ENCODE data around the gene PLXNA3.
A peak's percentile ranks its signal among the peaks of the same experiment; 100 is the strongest.

Gene PLXNA3

DNA sequence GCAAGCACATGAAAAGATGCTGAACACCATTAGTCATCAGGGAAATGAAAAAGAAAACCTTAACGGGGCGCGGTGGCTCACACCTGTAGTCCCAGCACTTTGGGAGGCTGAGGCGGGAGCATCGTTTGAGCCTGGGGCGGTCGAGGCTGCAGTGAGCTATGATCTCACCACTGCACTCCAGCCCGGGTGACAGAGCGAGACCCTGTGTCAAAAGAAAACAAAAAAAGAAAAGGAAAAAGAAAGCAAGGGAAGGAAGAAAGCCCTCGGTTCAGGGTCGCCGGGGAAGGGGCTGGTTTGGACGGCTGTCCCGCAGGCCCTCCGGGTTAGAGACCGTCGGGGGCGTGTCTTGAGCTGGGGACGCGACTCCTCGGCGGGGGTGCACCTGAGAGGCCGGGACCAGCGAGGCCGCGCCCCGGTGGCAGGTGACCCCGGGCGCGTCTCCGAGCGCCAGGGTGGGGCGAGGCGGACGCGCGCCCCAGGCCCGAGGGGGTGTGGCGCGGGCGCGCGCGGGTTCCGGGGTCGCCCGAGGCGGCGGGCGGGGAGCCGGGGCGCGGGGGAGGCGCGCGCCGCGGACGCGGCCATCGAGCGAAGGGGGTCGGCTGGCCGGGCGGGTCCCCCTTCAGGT, 478 bp upstream of the PLXNA3 start:
- DNase-seq = peak in 12 of 56 donors; percentile 17 to 61 (median 36)

DNA sequence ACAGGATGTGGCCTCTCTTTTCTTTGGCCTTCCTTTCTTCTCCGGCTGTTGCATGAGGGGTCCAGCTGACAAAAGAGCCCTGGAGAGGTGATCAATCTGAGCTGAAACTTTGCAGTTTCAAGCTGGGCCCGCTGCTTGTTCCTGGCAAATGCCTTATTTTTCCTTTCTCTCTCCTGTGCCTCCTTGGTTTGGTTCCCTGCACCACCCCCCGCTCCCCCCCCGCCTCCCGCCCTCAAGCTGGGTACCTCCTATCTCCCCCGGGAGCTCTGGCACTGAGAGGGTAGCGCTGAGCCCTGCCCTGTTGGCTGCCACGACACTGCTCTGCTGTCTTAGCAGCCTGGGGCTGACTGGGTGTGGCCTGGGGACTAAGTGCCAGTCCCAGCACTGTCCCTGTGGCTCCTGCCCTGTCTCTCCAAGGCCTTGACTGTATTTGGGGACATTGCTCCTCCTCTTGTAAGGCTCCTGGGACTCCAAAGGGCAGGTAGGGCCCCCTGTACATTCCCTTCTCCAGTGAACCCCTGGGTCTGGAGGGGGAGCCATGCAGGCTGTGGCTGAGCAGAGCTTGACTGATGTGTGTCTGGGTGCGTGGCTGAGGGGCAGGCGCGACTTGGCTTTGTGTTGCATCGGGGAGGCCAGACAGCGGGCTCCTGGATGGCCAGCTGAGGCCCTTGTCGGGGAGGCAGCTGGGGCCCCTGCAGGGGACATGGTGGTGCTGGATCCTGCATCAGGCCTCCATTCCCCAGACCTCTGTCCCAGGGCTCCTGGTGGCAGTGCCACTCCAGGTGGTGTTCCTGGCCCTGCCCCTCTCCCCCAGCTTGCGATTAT, 1.1 kb downstream of the PLXNA3 start:
- DNase-seq = peak in 16 of 56 donors; percentile 4 to 34 (median 15)

DNA sequence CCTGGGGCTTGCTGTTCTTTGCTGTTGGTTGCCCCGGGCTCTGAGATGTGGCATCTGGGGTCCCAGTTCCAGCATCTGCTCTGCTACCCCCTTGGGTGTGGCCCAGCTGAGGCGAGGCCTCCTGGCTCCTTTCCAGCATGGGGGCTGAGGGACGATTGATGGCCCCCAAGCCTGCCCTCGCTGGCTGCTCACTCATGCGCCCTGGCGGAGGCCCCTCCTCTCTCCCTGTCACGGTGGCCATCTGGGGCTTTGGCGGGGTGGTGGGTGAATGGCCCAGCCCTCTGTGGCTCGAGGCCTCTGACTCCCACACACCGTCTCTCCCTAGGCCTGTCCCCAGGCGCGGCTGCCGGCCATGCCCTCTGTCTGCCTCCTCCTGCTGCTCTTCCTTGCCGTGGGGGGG, 1.8 kb downstream of the PLXNA3 start:
- DNase-seq = no peak

DNA sequence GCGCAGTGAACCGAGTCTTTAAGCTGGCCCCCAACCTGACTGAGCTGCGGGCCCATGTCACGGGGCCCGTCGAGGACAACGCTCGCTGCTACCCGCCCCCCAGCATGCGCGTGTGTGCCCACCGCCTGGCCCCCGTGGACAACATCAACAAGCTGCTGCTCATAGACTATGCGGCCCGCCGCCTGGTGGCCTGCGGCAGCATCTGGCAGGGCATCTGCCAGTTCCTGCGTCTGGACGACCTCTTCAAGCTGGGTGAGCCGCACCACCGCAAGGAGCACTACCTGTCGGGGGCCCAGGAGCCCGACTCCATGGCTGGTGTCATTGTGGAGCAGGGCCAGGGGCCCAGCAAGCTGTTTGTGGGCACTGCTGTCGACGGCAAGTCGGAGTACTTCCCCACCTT, 2.2 kb downstream of the PLXNA3 start:
- DNase-seq = peak in 6 of 56 donors; percentile 6 to 23 (median 9)

DNA sequence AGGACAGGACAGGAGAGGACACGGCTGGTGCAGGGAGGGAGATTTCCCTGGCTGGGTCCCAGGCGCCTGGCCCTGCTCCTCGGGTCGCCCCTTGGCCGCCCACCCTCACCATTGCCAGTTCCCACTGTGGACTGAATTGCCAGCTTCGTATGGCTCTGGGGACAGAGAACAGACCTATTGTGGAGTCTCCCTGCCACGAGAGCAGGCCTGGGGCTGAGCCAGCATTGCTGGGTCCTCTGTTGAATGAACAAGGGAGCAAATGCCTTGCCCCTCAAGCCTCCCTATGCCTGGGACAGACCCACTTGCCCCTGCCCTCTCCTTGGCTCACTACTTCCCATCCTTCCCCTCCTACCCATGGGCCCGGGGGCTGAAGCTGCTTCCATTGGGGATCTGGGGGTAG, 4.3 kb downstream of the PLXNA3 start:
- DNase-seq = peak in 23 of 56 donors; percentile 2 to 60 (median 25)

DNA sequence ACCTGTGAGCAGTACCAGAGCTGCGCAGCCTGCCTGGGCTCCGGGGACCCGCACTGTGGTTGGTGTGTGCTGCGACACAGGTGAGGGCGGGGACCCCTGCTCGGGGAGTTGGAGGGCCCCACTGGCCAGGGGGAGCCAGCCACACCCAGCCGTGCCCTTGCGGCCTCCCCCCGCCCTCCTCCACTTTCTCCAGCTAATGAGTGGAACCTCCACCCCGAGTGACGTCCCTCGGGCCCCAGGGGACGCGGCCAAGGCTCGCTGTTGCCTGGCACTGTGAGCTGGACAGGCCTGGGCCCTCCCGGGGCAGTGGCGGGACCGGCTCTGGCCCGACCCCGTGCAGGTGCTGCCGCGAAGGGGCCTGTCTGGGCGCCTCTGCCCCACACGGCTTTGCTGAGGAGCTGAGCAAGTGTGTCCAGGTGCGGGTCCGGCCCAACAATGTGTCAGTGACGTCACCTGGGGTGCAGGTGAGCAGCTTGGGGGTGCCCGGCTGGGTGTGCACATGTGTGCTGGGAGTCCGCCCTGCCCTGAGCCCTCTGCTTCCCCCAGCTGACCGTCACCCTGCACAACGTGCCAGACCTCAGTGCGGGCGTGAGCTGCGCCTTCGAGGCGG, 5.6 kb downstream of the PLXNA3 start:
- no peak for DNase-seq

DNA sequence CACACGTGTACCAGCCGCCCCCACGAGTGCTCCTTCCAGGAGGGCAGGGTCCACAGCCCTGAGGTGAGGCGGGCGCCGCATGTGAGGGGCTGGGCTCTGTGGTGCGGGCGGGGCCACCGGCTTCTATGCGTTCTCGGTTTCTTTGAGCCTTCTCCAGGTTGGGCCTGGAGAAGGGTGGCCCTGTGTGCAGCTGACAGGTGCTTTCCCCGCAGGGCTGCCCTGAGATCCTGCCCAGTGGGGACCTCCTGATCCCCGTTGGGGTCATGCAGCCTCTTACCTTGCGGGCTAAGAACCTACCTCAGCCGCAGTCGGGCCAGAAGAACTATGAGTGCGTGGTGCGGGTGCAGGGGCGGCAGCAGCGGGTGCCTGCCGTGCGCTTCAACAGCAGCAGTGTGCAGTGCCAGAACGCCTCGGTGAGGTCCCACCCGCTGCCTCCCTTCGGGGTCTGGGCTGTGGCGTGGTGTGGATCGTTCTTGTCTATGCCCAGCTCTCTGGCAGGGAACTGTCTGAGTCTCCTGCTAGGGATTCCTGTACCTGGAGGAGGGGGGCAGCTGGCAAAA, 6.8 kb downstream of the PLXNA3 start:
- no peak for DNase-seq

DNA sequence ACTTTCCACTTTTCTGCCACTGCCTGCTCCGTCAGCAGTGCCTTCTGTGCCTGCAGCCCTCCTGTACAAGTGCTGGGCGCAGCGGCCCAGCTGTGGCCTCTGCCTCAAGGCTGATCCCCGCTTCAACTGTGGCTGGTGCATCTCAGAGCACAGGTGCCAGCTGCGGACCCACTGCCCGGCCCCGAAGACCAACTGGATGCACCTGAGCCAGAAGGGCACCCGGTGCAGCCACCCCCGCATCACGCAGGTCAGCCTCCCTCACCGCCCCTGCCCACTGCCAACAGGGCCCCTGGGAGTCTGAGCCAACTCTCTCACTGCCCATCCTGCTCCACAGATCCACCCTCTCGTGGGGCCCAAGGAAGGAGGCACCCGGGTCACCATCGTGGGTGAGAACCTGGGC, 7.5 kb downstream of the PLXNA3 start:
- no peak for DNase-seq

DNA sequence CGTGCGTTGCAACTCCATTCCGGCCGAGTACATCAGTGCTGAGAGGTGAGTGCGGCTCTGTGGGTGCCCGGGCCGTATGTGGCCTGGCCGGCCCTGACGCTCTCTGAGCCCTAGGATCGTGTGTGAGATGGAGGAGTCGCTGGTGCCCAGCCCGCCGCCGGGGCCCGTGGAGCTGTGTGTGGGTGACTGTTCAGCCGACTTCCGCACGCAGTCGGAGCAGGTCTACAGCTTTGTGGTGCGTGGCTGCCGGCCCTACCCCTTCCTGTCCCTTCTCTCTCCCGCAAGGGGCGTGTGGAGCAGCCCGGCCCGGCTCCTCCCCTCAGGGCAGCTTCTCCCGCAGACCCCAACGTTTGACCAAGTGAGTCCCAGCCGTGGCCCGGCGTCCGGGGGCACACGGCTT, 8.0 kb downstream of the PLXNA3 start:
- DNase-seq = no peak

DNA sequence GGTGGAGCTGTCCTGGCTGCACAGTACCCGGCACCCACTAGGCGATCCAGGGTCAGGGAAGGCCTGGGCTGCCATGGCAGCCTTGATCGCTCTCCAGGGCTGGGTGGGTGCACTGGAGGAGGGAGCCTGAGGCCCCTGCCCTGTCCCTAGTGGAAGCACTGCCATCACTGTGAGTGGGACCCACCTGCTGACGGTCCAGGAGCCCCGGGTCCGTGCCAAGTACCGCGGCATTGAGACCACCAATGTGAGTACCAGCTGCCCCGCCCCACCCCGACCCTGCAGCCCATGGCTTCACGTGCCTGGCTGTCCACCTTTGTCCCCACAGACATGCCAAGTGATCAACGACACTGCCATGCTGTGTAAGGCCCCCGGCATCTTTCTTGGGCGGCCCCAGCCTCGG, 8.8 kb downstream of the PLXNA3 start:
- DNase-seq = no peak

DNA sequence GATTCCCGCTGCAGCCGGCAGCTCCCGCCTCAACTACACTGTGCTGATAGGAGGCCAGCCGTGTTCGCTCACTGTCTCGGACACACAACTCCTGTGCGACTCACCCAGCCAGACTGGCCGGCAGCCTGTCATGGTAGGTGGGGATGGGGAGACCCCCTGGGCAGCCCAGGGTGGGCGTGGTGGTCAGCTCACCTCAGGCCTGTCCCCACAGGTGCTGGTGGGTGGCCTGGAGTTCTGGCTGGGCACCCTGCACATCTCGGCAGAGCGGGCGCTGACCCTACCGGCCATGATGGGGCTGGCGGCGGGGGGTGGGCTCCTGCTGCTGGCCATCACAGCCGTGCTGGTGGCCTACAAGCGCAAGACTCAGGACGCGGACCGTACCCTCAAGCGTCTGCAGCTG, 9.5 kb downstream of the PLXNA3 start:
- no peak for DNase-seq

DNA sequence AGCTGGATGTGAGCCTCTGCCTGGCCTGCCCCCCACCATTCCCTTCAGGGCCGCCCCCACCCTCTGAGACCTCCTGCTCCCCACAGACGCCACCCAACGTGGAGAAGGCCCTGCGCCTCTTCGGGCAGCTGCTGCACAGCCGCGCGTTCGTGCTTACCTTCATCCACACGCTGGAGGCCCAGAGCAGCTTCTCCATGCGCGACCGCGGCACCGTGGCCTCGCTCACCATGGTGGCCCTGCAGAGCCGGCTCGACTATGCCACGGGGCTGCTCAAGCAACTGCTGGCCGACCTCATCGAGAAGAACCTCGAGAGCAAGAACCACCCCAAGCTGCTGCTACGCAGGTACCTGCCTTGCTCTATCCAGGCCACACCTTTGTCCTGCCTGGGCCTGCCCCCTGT, 10.1 kb downstream of the PLXNA3 start:
- DNase-seq = no peak

DNA sequence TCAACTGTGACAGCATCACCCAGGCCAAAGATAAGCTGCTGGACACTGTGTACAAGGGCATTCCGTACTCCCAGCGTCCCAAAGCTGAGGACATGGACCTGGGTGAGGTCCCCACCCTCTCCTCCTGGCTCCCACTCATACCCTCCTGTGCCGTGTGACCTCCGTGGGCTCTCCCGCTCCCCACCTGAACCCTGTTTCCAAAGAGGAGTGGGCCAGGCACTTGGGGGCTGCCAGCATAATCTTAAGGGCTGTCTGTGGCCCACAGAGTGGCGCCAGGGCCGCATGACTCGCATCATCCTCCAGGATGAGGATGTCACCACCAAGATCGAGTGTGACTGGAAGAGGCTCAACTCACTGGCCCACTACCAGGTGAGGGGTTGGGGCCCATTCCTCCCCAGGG, 11.0 kb downstream of the PLXNA3 start:
- no peak for DNase-seq

DNA sequence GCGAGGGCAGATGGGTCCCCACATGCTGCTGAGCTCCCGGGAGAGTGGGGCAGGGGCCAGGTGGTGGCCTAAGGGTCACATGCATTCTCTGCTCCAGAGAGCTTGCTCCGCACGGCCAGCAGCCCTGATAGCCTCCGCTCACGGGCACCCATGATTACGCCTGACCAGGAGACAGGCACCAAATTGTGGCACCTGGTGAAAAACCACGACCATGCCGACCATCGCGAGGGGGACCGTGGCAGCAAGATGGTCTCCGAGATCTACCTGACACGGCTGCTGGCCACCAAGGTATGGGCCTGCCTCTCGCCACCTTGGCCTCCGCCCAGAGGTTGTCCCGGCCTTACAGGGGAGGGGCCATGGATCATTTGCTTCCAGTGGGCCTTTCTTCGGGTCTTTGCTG, 11.8 kb downstream of the PLXNA3 start:
- no peak for DNase-seq

DNA sequence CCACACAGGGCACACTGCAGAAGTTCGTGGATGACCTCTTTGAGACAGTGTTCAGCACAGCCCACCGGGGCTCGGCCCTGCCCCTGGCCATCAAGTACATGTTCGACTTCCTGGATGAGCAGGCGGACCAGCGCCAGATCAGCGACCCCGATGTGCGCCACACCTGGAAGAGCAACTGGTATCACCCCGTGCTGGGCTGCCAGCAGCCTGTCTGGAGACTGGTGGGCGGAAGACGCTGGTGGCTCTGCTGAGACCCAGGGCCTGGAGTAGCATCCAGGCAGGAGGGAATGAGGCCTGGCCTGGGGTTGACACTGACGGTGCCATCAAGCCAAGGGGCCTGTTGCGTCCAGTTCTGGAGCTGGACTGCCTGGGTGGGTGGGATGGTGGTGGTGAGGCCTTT, 12.4 kb downstream of the PLXNA3 start:
- DNase-seq = no peak

DNA sequence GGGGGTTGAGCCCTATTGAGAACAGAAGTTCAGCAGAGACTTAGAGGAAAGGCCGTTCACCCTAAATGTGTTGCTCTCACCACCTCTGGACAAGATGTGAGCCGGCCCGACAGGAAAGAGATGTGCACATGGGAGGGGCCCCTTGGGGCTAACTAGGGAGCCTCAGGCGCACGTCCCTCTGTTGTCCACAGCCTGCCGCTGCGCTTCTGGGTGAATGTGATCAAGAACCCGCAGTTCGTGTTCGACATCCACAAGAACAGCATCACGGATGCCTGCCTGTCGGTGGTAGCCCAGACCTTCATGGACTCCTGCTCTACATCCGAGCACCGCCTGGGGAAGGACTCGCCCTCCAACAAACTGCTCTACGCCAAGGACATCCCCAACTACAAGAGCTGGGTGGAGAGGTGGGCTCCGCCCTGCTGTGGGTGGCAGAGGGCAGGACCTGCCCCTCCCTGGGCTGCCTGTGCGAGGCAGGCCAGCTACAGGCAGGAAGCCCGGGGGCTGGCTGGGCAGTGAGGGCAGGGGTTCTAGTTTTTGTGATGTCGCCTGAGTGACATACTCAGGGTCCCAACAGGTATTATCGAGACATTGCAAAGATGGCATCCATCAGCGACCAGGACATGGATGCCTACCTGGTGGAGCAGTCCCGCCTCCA, 13.0 kb downstream of the PLXNA3 start:
- no peak for DNase-seq

DNA sequence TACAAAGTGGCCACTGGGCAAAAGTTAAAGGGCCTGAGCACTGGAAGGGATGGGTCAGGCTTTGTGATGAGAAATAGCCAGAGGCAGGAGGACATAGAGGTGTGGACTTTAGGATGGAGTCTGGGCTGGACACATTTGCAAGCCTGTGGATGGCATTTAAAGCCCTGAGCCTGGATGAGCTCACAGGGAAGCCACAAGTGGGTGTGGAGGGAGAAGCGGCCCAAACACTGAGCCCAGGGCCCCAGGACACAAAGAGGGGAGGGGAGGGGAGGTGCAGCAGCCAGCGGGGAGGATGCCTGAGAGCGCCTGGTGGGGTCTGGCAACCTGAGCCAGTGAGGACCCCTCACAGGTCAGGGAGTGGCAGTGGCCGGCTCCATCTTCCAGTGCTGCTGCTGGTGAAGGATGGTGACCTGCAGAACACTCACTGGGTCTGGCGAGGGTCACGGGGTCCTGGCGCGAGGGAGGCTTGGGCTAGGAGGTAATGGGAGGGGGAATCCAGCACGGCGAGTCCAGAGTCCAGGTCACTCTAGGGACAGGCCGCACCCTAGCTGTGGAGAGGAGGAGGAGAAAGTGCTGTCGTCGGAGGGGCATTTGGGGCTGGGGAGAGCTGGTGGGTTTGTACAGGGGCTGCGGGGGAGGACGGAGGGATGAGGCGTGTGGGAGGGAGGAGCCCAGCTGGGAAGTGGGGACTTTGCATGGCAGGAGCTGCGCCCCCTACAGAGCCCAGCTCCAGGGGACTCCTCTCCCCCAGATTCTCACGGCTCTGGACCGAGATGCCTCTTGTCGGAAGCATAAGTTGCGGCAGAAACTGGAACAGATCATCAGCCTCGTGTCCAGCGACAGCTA, 14.0 kb downstream of the PLXNA3 start:
- DNase-seq = no peak

DNA sequence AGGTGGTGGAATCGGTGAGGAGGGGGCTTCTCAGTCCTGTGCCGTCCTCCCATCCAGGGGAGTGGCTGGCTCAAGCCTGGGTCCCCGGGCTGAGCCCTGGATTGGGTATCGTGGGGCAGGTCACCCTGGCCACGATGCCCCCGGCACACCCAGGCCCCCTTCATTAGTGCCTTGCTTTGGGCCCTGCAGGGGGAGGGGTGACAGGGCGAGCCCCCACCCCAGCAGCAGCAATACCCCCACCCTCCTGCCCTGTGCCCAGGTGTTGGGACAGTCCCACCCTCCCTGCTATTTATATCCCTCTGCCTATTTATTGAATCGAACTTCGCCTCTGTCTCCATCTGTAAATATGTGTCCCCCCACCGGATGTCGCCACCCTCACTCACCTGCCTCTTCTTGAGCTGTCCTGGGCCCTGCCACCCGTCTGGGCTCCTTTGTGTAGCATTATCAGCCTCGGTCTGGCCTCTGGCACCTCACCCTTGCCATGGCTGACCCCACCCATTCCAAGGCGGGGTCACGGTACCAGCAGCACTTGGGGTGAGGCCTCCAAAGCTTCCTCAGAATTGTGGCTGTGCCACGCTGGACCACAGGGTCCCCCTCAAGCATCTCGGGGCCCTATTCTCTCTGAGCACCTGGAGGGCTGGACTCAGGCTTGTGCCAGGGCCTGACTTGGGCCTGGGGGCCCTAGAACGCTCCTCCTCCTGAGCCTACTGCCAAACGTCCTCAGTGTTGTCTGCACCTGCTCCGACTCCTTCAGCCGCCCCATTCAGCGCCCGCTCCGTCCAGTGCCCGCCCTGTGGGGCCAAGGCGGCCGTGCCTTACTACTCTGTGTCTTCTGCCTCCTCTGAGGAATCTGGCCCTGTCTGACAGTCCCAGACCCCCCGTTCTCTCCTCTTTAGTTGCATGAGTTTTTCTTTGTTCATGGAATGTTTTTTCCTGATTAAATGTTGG, 14.9 kb downstream of the PLXNA3 start:
- no peak for DNase-seq

DNA sequence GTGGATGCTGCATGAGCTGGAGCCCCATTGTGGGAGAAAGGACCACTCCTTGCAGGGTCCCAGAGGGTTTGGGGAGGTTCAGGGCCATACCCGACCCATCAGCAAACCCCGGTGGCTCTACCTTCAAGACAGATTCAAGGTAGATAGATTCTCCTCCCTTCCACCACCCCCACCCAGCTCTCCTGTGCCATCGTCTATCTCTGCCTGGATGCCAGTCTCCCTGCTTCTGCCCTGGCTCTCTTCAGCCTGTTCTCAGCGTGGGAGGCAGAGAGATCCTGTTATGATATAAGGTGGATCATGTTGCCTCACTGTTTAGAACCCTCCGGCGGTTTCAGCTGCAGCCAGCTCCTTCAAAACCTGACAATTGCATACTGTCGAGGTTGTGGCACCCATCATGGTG, 15.6 kb downstream of the PLXNA3 start:
- DNase-seq = no peak

DNA sequence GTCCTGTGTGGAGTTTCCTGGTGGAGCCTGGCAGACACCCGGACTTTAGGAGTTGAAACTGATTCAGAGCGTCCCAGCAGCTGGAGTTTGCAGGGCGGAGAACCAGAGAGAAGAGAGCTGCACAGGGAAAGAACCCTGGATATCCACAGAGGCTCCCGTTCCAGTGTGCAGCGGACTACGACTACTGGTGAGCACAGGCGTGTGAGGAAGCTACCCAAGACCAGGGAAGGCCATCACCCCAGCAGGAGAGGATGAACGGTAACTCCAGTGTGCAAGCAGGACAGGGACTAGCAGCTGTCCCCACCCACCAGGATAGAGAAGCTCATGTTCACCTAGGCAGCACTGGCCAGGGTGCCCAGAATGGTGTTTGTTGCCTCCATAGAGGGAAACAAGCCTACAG, 18.7 kb downstream of the PLXNA3 start:
- no peak for DNase-seq
